DOHH2 (cell line): Measurements from ENCODE around the gene SLIT1.

Experiments used
- H3F3A ChIP-seq: fragments of 200-600 bp; sonication (generic), shearing (Covaris generic); 2 replicates; pipeline ENCODE4 v1.6.0; 2016; ENCODE audit warnings: antibody characterized with exemption, mild to moderate bottlenecking; ENCODE audit not compliant: control insufficient read depth, insufficient read depth
- H3K27ac ChIP-seq: fragments of 200-600 bp; sonication (generic); 2 replicates; pipeline ENCODE4 v1.5.1; 2014; ENCODE audit warnings: low read depth, mild to moderate bottlenecking, low read length, moderate library complexity
- H3K27me3 ChIP-seq: fragments of 200-600 bp; sonication (generic); 2 replicates; pipeline ENCODE4 v1.6.1; 2014; ENCODE audit warnings: mild to moderate bottlenecking, low read length, mixed read lengths; ENCODE audit not compliant: control insufficient read depth
- H3K36me3 ChIP-seq: fragments of 200-600 bp; sonication (generic); 2 replicates; pipeline ENCODE4 v1.6.1; 2014; ENCODE audit warnings: mild to moderate bottlenecking, low read length, moderate library complexity, mixed read lengths; ENCODE audit not compliant: control insufficient read depth
- H3K4me1 ChIP-seq: fragments of 200-600 bp; sonication (generic); 2 replicates; pipeline ENCODE4 v1.6.1; 2014; ENCODE audit warnings: mild to moderate bottlenecking, low read length, mixed read lengths; ENCODE audit not compliant: control insufficient read depth
- H3K4me2 ChIP-seq: fragments of 200-600 bp; sonication (generic); 2 replicates; pipeline ENCODE4 v1.6.0; 2014; ENCODE audit warnings: mild to moderate bottlenecking, low read length, moderate library complexity
- H3K4me3 ChIP-seq: fragments of 200-600 bp; sonication (generic); 2 replicates; pipeline ENCODE4 v1.5.1; 2014; ENCODE audit warnings: mild to moderate bottlenecking, low read length, mixed read lengths
- H3K79me2 ChIP-seq: fragments of 200-600 bp; sonication (generic); 2 replicates; pipeline ENCODE4 v1.6.1; 2014; ENCODE audit warnings: mild to moderate bottlenecking, low read length, mixed read lengths; ENCODE audit not compliant: control insufficient read depth
- H3K9me2 ChIP-seq: fragments of 200-600 bp; sonication (generic); replicated peaks from 2 replicates; pipeline ENCODE4 v1.6.1; 2014; ENCODE audit warnings: mild to moderate bottlenecking, low read length, mixed read lengths; ENCODE audit not compliant: control insufficient read depth
- H3K9me3 ChIP-seq: fragments of 200-600 bp; sonication (generic); 2 replicates; pipeline ENCODE4 v1.6.1; 2014; ENCODE audit warnings: antibody characterized with exemption, low read length, mixed read lengths; ENCODE audit not compliant: control insufficient read depth, insufficient read depth
- H4K20me1 ChIP-seq: fragments of 200-600 bp; sonication (generic); 2 replicates; pipeline ENCODE4 v1.6.0; 2014; ENCODE audit warnings: low read depth, mild to moderate bottlenecking, antibody characterized with exemption, low read length, moderate library complexity; ENCODE audit not compliant: control insufficient read depth, insufficient read depth
- EZH2phosphoT487 ChIP-seq: fragments of 200-600 bp; sonication (generic); IDR thresholded peaks from 2 replicates; pipeline ENCODE4 v1.6.1; 2017; ENCODE audit warnings: borderline replicate concordance, mild to moderate bottlenecking, antibody characterized with exemption, low read length, moderate library complexity, mixed read lengths
- TF ChIP-seq, protein P1 (sequence below): fragments of 200-600 bp; sonication (generic); IDR thresholded peaks from one replicate; pipeline ENCODE4 v1.5.1; 2014; ENCODE audit warnings: antibody characterized with exemption, mild to moderate bottlenecking, low read depth, low read length; ENCODE audit not compliant: poor library complexity, severe bottlenecking

The SLIT1 gene

DNA sequence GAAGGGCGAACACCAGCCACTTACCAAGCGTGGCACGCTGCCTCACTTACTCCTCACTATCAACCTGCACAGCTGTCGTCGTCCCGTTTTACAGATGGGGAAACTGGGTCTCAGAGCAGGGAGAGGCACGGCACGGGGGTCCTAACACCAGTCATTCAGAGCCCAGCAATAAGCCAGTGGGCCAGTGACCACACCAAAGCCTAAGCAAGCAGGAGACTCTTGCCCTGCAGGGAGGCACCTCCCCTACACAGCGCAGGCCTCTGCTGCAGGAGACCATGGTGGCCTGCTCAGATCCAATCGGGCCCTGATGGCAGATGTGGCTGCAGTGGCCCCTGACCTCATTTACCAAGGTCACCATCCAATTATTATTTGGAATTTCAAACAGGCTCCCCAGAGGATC is 4.8 kb downstream of the SLIT1 start:
- Histone ChIP-seq H3F3A (no peaks in the 10 kb centered on the region), H3K9me2 (no peaks in the 10 kb centered on the region), H4K20me1 (no peaks in the 10 kb centered on the region), H3K27ac (no peak overlapping the region), H3K4me2 (no peak overlapping the region), H3K79me2 (no peaks in the 10 kb centered on the region), H3K4me3 (no peak overlapping the region), H3K9me3 (no peaks in the 10 kb centered on the region), H3K27me3 (peaks cover 66% of the 10 kb centered on the region), H3K4me1 (peaks cover 8% of the 10 kb centered on the region), H3K36me3 (no peaks in the 10 kb centered on the region)
- TF ChIP-seq, protein P1, sequence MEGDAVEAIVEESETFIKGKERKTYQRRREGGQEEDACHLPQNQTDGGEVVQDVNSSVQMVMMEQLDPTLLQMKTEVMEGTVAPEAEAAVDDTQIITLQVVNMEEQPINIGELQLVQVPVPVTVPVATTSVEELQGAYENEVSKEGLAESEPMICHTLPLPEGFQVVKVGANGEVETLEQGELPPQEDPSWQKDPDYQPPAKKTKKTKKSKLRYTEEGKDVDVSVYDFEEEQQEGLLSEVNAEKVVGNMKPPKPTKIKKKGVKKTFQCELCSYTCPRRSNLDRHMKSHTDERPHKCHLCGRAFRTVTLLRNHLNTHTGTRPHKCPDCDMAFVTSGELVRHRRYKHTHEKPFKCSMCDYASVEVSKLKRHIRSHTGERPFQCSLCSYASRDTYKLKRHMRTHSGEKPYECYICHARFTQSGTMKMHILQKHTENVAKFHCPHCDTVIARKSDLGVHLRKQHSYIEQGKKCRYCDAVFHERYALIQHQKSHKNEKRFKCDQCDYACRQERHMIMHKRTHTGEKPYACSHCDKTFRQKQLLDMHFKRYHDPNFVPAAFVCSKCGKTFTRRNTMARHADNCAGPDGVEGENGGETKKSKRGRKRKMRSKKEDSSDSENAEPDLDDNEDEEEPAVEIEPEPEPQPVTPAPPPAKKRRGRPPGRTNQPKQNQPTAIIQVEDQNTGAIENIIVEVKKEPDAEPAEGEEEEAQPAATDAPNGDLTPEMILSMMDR = no peak
- no peak for TF ChIP-seq EZH2phosphoT487

DNA sequence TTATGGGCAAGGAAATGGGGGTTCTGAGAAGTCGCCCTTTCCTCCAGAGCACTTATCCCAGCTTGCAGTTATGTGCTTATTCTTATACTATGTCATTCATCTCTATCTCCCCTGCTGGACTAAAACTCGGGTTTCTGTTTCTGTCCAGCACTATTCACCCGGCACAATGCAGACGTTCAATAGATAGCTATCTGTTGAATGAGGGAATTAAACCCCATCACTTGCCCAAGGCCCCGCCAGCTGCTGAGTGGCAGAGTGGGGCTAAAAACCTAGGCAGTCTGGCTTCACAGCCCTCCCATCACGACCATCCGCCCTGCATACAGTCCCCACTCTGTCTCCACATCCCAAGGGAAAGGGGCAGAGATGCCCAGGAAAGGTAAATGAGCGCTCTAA is 5.4 kb downstream of the SLIT1 start:
- Histone ChIP-seq H3K4me3 (no peak overlapping the region), H3K4me1 (peaks cover 4% of the 10 kb centered on the region), H3K27me3 (peaks cover 59% of the 10 kb centered on the region), H3K79me2 (no peaks in the 10 kb centered on the region), H3F3A (no peaks in the 10 kb centered on the region), H4K20me1 (no peaks in the 10 kb centered on the region), H3K9me3 (no peaks in the 10 kb centered on the region), H3K4me2 (no peak overlapping the region), H3K36me3 (no peaks in the 10 kb centered on the region), H3K27ac (no peak overlapping the region), H3K9me2 (no peaks in the 10 kb centered on the region)
- TF ChIP-seq, protein P1 = no peak
- no peak for TF ChIP-seq EZH2phosphoT487

DNA sequence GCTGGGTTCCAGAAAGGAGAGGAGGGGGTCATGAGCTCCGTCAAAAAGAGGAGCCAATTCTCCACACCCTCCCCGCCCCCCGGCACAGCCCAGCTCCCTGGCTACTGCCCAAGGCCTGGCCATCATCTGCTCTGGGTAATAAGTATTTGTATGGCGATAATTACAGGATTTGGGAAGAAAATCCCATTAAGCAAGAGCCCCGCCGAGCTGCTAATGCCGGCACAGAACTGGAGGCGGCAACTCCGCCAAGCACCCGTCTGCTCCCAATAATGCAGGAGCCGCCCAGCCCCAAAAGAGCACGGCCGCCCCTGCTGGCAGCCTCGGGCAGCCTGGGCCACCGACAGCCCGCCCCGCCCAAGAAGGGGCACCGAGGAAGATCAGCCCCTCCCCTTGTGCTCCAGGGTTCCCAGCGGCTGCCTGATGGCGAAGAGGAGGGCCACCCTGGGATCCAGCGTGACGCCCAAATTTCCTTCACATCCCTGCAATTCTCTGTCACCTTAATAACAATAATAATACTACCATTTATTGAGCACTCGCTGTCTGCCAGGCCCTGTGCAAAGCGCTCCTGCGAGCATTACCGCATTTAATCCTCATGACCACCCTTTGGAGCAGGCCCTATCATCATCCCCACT is 5.9 kb downstream of the SLIT1 start:
- TF ChIP-seq EZH2phosphoT487 = no peak
- TF ChIP-seq, protein P1 = no peak
- no peaks in the 10 kb centered on the region for H4K20me1 ChIP-seq
- no peak overlapping the region for H3K4me2 ChIP-seq
- no peak overlapping the region for H3K27ac ChIP-seq
- no peaks in the 10 kb centered on the region for H3K9me2 ChIP-seq
- H3K27me3 ChIP-seq = peaks cover 54% of the 10 kb centered on the region
- no peaks in the 10 kb centered on the region for H3K36me3 ChIP-seq
- H3K4me3 ChIP-seq = no peak overlapping the region
- H3K79me2 ChIP-seq = no peaks in the 10 kb centered on the region
- no peaks in the 10 kb centered on the region for H3K4me1 ChIP-seq
- H3K9me3 ChIP-seq = no peaks in the 10 kb centered on the region
- no peaks in the 10 kb centered on the region for H3F3A ChIP-seq
